Activated CD4-positive, CD25-positive, alpha-beta regulatory T cell treated with anti-CD3 and anti-CD28 coated beads, Interleukin-2, amount 50 U/mL, for 24 hours (primary cell): Measurements from ENCODE around the gene MEA1.

Source experiments
- ATAC-seq, 2 donors: fragments of 150-1000 bp; cut with Tn5 transposase; one replicate each; pipeline ENCODE4 v1.10.0; 2021; ENCODE audit warnings: mild to moderate bottlenecking in 1 of 2, moderate library complexity in 1 of 2

The MEA1 gene

DNA sequence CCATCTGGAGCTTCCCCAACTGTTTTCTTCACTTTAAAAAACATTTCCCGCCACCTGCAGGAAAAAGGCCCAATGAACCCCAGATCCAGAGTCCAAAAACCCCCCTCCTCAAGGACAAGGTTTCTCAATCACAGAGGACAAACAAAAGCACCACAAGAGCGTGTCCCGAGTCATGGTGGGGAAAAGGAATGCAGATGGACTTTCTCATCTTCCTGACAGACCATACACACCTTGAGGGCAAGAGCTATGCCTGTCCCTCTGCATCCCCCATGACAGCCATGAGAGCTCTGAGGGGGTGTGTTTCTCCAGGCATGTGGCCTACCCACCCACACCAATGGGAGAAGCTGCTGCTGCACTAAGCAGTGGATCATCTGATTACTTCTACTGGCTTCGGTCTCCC lies 43.8 kb downstream of the MEA1 start:
- no peak for ATAC-seq

- no peak for ATAC-seq
Measured at GRCh38 chr6:42969431-42969830, 44.3 kb downstream of the MEA1 start.

DNA sequence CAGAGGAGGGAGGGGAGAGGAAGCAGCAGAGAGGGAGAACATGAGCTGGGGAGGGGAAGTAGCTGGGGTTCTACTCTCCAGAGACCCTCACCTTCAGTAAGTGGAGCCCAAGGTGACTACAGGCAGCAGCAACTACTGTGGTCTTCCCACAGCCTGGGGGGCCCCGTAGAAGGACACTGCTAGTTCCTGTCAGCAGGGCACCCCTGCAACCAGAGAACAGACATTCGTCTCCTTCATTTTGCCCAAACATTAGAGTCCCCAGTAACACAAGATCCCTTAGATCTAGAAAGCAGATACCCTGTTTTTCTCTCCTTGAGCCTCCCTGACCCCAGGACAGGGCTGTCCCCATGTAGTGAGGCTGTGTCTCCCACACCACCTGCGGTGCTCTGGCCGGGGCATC lies 45.0 kb downstream of the MEA1 start:
- ATAC-seq: no peak

GRCh38 chr6:42968126-42968701 lies 45.5 kb downstream of the MEA1 start:
- no peak for ATAC-seq

DNA sequence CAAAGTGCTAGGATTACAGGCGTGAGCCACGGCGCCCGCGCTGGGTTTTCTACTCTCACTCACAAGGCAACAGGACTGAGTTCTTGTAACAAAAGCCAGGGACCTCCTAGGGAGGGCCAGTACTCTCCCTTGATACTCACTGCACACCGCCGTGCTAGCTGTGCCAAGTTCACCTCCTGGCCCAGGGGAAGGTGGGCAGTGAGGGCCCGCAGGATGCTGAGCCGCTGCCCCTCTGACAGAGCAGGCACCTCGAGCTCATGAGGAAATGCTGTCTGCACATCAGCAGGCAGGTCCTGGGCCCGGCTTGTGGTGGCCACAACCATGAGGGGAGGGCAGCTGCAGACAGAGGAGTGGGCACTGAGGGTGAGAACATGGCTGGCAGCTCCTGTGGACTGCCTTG lies 46.5 kb downstream of the MEA1 start:
- no peak for ATAC-seq

- ATAC-seq: no peak
Measured at GRCh38 chr6:42966571-42966970, 47.2 kb downstream of the MEA1 start.

DNA sequence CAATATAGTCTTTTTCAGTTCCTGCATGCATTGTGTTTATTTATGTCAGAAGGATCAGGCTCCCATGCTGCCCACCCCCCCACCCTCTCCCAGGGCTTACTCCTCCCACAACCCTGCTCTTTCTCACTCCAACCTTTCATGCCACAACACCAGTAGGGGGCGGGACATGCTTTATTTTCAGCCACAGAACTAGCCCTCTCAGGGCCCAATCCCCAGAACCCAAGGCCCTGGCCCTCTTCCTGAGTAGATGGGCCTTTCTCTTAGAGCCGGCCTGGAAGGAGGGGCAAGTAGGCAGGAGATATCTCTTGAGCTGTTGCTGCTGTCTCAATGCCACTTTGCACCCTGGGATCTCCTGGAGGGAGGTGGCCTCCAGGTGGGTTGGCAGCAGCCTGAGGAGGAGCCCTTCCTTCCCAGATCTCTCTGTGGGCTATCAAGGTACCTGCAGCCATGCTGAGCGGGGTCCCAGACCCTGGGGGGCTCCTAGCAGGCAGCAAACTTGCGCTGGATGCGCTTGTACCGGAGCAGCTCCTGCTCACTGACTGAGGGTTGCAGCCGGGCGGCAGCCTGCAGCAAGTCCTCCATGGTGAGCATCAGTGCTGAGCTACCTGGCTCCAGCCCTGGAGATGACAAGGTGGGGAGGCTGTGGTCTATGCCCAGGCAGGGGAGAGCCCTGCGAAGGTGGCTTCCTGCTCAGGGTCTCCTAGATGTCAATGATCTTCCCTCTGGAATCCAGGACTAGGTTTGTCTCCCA lies 49.7 kb downstream of the MEA1 start:
- peak; percentile 30 to 46 for ATAC-seq

- no peak for ATAC-seq
Measured at GRCh38 chr6:42963179-42963854, 50.4 kb downstream of the MEA1 start.

DNA sequence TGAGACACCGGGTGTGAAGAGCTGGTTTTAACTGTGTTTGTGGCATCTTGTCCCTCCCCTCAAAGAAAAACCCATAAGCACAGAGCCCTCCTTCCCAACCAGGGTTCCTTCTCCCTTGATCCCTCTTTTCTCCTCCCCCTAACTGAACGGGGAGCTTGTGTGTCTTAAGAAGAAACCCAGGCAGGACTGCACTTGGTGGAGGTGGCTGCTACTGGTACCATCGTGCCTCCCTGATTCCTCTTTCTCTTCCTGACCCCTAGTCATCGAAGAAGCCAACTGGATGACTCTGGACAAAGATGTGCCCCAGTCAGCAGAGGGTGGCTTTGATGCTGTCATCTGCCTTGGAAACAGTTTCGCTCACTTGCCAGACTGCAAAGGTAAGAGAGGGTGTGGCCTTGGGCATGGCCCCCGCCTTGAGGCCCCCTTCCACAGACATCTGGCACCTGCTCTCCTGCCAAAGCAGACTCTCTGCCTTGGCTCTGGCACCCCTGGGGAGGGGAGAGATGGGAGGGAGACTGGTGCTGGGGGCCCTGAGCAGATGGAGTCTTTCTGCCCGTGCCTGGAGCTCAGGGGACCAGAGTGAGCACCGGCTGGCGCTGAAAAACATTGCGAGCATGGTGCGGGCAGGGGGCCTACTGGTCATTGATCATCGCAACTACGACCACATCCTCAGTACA lies 51.1 kb downstream of the MEA1 start:
- no peak for ATAC-seq

DNA sequence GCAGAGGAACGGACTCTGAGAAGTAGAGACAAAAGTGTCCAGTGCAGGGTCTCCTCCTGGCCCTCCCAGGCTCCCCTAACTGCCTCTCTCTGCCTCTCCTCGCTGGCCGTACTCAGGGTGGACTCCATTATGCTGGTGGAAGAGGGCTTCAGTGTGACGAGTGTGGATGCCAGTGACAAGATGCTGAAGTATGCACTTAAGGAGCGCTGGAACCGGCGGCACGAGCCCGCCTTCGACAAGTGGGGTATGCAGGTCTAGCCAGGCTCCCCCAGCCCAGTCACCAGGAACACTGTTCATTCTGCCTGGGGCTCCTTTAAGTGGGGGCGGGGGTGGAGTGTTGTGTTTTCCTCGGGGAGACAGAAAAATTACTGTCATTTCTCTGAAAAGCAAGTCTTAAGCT lies 51.6 kb downstream of the MEA1 start:
- ATAC-seq: no peak
